ENCODE results near the gene APBB1.

DNA sequence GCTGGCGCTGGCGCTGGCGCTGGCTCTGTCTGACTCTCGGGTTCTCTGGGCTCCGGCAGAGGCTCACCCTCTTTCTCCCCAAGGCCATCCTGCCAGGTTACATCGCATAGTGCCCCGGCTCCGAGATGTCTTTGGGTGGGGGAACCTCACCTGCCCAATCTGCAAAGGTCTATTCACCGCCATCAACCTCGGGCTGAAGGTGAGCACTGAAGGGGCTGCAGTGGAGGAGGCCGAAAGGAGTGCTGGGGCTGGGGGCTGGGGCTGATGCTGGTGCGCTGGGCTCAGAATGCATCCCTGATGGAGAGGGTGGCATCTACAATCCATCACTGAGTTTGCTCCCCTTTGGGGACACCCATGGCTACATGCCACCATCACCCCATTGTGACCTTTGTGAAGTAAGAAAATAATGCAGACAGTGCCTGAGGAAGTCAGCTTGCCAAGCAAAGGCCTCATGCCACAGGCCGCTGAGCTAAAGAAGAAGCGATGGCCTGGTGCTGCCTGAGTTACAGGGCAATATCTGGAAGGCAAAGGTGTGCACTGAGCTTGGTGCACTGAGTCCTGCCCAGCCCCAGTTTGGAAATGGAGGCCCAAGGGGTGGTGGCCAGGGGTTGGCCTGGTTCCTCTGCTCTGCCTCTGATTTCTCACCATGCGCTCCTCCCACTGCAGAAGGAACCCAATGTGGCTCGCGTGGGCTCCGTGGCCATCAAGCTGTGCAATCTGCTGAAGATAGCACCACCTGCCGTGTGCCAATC is 28.0 kb downstream of the APBB1 start:
- TF ChIP-seq, protein P1, sequence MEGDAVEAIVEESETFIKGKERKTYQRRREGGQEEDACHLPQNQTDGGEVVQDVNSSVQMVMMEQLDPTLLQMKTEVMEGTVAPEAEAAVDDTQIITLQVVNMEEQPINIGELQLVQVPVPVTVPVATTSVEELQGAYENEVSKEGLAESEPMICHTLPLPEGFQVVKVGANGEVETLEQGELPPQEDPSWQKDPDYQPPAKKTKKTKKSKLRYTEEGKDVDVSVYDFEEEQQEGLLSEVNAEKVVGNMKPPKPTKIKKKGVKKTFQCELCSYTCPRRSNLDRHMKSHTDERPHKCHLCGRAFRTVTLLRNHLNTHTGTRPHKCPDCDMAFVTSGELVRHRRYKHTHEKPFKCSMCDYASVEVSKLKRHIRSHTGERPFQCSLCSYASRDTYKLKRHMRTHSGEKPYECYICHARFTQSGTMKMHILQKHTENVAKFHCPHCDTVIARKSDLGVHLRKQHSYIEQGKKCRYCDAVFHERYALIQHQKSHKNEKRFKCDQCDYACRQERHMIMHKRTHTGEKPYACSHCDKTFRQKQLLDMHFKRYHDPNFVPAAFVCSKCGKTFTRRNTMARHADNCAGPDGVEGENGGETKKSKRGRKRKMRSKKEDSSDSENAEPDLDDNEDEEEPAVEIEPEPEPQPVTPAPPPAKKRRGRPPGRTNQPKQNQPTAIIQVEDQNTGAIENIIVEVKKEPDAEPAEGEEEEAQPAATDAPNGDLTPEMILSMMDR (conservative IDR thresholded peaks at IDR 0.05; ENCODE audit: low read depth, low read length) = no peak
- TF ChIP-seq EZH2 (IDR thresholded peaks at IDR 0.05; ENCODE audit: low read length, unreplicated experiment) (no peak), EZH2phosphoT487 (IDR thresholded peaks at IDR 0.05; ENCODE audit: borderline replicate concordance, low read length) (no peak)
